ENCODE measurements around the gene LRRC42.
"Not testable (repeated sequence)": the region's sequence is repeated elsewhere in the genome, so short reads cannot be mapped to it uniquely, and the experiment has no call there.

The LRRC42 gene

GRCh38 chr1:53966794-53967193 is 20.6 kb downstream of the LRRC42 start:
- no peak for FAIRE-seq
- DNase-seq (ENCODE audit: insufficient read length, low spot score) = no peak

GRCh38 chr1:53967409-53968124 is 21.4 kb downstream of the LRRC42 start:
- no peak for DNase-seq (ENCODE audit: insufficient read length, low spot score)

DNA sequence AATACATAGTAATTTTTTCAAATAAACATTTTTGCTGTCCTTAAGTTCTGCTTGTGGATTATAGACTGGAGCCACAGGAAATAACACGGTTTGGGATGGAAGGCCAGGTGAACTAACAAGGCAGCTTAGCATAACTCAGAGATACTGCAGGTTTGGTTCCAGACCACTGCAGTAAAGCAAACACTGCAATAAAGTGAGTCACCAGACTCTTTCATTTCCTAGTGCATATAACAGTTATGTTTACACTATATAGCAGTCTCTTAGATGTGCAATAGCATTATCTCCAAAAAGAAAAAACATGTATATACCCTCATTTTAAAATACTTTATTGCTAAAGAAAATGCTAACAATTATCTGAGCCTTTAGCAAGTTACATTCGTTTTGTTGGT is 22.0 kb downstream of the LRRC42 start:
- no peak for FAIRE-seq
- no peak for DNase-seq (ENCODE audit: insufficient read length, low spot score)

More at GRCh38 chr1:53967409-53968124, 21.4 kb downstream of the LRRC42 start:
- no peak for FAIRE-seq

- not testable (repeated sequence) for FAIRE-seq; DNase-seq (ENCODE audit: insufficient read length, low spot score)
Measured at GRCh38 chr1:53969323-53969722, 23.2 kb downstream of the LRRC42 start.

GRCh38 chr1:53971718-53972117 is 25.6 kb downstream of the LRRC42 start:
- DNase-seq (ENCODE audit: insufficient read length, low spot score) = no peak

DNA sequence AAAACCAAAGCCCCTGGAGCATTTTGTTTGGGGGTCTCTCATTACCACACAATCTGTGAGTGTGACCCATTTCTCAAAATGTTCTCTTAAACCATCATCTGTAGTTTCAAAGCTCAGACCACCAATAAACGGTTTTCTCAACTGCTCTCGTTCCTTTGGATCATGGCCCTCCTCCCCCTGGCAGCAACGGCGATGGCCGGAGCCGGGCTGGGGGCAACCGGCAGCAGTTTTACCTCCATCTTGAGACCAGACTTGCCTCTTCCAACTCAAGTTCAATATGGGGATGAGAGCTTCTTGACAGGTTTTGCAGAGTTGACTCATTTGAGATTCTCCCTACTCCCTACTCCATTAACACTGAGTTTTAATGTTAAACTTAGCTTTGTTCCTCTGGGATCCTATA is 29.7 kb downstream of the LRRC42 start:
- FAIRE-seq = no peak
- DNase-seq (ENCODE audit: insufficient read length, low spot score) = no peak

More at GRCh38 chr1:53971718-53972117, 25.6 kb downstream of the LRRC42 start:
- FAIRE-seq = no peak

DNA sequence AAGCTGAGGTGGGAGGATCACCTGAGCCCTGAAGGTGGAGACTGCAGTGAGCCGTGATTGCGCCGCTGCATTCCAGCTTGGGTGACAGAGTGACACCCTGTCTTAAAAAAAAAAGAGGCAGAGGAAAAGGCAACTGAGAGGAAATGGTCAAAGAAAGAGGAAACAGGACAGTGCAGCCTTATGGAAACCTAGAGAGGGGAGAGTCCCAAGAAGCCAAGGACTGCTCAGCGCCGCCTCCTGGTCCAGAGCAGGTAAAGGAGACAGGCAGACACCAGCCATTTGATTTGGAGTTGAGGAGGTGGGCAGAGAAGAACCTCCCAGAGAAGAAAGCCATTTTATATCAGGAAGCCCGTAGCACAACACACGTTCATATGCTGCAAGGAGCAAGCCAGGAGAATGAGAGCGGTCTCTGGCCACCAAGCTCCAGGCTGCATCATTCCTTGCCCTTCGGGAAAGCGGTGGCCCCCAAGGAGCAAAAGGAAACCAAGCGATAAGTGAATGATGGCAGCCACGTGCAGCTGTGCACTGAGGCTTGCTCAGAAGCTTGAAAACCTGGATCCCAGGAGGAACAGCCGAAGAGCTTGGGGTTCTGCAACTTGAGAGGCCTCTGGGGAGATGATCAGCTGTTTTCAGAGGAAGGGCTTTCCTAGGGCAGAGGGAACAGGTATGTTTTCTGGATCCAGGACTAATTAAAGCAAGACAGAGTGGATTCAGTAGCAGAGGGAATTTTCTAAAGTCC is 33.7 kb downstream of the LRRC42 start:
- no peak for DNase-seq (ENCODE audit: insufficient read length, low spot score)
- FAIRE-seq = no peak

DNA sequence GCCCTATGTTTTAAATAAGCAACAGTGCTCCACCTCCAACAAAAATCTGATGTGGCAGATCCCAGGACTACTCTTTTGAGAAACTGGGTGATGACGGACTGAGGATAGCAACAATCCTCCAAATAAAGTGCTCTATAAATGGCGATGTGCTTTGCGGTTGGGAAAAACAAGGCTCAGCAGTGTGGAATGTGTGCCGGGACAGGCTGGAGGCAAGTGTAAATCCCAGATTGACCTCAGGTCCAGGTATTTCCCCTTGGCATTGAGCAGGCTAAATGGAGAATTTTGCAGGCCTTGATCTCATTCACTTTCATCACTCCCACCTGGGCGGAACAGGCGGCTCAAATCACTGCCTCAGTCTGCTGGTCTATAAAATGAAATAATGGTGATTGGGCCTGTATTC is 35.1 kb downstream of the LRRC42 start:
- FAIRE-seq = no peak
- DNase-seq (ENCODE audit: insufficient read length, low spot score) = no peak

DNA sequence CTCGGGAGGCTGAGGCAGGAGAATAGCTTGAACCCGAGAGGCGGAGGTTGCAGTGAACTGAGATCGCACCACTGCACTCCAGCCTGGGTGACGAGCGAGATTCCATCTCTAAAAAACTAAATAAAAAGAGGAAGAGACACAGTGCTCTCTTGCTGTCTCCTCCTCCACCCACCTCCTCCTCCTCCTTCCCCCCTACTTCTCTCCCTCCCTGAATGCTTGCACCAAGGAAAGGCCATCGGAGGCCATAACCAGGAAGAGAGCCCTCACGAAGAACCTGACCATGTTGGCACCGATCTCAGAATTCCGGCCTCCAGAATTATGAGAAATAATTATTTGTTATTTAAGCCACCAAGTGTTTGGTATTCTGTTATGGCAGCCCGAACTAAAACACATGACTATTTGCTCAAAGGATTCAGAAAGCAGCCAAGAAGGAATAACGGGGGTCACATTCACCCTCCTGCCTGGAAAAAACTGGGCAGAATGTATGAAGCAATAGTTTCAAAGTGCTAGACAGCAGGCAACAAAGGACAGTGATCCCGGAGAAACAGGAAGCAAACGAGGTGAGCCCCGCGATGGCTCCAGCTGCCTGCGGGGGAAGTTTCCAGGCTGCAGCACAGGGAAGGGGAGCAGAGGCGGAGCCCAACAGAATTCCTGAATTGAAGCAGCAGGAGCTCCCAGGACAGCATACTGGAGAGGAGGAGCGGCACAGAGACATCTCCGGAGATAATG is 36.0 kb downstream of the LRRC42 start:
- no peak for DNase-seq (ENCODE audit: insufficient read length, low spot score)

GRCh38 chr1:53982763-53983104 is 36.6 kb downstream of the LRRC42 start:
- DNase-seq (ENCODE audit: insufficient read length, low spot score) (no peak), FAIRE-seq (no peak)

More for the DNA sequence above, 36.0 kb downstream of the LRRC42 start:
- no peak for FAIRE-seq

- no peak for DNase-seq (ENCODE audit: insufficient read length, low spot score)
- FAIRE-seq = no peak
Measured at GRCh38 chr1:53984726-53985125, 38.6 kb downstream of the LRRC42 start.

DNA sequence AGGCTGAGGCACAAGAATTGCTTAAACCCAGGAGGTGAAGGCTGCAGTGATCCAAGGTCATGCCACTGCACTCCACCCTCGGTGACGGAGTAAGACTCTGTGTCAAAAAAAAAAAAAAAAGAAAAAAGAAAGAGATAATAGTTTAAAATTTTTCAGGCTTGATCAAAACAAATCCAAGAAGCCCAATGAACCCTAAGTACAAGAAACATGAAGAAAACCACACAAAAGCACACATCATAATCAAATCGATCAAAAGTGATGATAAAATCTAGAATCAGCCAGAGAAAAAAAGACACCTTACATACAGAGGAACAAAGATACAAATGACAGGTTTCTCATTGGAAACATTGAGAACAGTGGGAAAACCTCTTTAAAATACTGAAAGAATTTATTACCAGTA is 40.3 kb downstream of the LRRC42 start:
- no peak for FAIRE-seq

GRCh38 chr1:53987880-53988279 is 41.7 kb downstream of the LRRC42 start:
- DNase-seq (ENCODE audit: insufficient read length, low spot score) (no peak), FAIRE-seq (no peak)

More for the DNA sequence above, 40.3 kb downstream of the LRRC42 start:
- no peak for DNase-seq (ENCODE audit: insufficient read length, low spot score)

GRCh38 chr1:53992085-53992874 is 46.1 kb downstream of the LRRC42 start:
- DNase-seq (ENCODE audit: insufficient read length, low spot score) = no peak
- no peak for FAIRE-seq

- DNase-seq (ENCODE audit: insufficient read length, low spot score); FAIRE-seq: not testable (repeated sequence)
Measured at GRCh38 chr1:53994516-53994915, 48.4 kb downstream of the LRRC42 start.

DNA sequence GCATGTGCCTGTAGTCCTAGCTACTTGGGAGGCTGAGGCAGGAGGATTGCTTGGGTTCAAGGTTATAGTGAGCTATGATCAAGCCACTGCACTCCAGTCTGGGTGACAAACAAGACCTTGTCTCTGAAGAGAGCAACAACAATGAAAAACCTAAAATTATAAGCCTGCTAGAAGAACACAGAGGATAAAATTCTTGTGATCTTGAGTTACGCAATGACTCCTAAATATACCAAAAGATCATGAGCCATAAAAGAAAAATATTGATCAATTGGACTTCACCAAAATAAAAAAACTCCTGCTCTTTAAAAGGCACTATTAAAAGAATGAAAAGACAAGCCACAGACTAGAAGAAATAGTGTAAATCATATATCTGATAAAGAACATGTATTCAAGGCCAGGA is 49.5 kb downstream of the LRRC42 start:
- DNase-seq (ENCODE audit: insufficient read length, low spot score) (no peak), FAIRE-seq (no peak)

- no peak for DNase-seq (ENCODE audit: insufficient read length, low spot score)
- no peak for FAIRE-seq
Measured at GRCh38 chr1:53998223-53998622, 52.1 kb downstream of the LRRC42 start.

DNA sequence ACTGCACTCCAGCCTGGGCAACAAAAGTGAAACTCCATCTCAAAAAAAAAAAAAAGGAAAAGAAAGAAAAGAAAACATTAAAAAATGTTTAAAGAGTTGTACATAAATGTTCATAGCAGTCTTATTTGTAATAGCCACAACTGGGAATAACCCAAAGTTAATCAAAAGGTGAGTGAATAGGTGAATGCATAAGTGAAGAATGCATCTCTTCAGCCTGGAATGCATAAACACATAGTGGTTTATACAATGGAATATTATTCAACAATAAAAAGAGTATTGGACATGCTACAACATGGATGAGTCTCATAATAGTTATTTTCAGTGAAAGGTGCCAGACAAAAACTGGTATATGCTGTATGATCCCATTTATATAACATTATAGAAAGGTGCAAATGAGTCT is 53.8 kb downstream of the LRRC42 start:
- no peak for DNase-seq (ENCODE audit: insufficient read length, low spot score)
- FAIRE-seq = no peak

DNA sequence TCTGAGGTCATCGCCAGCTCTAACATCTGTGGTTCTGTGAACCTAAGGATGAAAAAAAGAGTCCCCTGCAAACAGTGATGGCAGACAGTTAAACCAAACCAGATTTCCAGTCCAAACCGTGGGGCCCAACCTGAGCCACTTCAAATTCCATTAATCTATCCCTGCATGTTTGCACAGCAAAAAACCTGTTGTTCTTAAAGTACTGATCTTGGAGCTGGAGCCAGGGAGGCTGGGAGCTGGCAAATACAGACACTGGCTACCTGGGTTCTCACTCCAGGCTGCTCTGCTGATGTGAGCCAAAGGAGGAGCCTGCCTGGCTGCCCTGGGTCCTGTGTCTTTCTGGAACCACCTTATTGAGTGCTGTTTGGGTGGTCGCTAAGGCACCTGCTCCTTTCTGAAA is 55.4 kb downstream of the LRRC42 start:
- no peak for FAIRE-seq
- DNase-seq (ENCODE audit: insufficient read length, low spot score) = no peak

GRCh38 chr1:54002544-54003248 is 56.5 kb downstream of the LRRC42 start:
- no peak for FAIRE-seq
- DNase-seq (ENCODE audit: insufficient read length, low spot score) = no peak
